GM12865 (cell line): Measurements from ENCODE around the gene HAAO.

ENCODE experiments used
- DNase-seq: peaks from one replicate; pipeline ENCODE4 v3.0.0; 2010; ENCODE audit warnings: low read depth
- H3K4me3 ChIP-seq: 2 replicates; pipeline ENCODE4 v1.5.1; 2011; ENCODE audit warnings: mild to moderate bottlenecking, low read depth, low read length, control low read depth
- CTCF ChIP-seq: IDR thresholded peaks from 2 replicates; pipeline ENCODE4 v1.5.1; 2011; ENCODE audit warnings: low read length, control low read depth, low read depth, inconsistent platforms; ENCODE audit not compliant: insufficient read depth; ENCODE audit errors: missing control alignments

The HAAO gene

DNA sequence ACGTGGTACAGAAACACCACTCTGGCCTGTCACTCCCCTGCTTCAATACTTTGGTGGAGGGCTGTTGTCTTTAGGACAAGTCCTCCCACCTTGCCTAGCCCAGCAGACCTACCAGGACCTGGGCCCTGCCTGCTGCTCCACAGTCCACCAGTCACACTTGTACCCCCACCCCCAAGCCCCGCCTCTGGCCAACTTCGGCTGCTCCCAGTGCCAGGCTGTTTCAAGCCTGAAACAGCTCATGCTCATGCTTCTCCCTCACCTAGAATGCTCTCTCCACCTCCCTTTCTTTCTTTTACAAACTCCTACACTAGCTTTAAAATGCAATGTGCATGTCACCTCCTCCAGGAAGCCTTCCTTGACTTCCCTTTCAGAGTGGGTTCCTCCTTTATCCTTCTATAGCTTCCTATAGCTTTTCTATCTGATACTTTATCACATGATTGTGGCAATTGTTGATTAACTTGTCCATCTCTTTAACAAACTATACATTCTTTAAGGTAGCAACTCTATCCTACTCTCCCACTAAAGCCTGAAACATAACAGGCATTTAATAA, 23.6 kb downstream of the HAAO start:
- no peak overlapping the region for H3K4me3 ChIP-seq
- TF ChIP-seq CTCF, result no peak
- no peak for DNase-seq

DNA sequence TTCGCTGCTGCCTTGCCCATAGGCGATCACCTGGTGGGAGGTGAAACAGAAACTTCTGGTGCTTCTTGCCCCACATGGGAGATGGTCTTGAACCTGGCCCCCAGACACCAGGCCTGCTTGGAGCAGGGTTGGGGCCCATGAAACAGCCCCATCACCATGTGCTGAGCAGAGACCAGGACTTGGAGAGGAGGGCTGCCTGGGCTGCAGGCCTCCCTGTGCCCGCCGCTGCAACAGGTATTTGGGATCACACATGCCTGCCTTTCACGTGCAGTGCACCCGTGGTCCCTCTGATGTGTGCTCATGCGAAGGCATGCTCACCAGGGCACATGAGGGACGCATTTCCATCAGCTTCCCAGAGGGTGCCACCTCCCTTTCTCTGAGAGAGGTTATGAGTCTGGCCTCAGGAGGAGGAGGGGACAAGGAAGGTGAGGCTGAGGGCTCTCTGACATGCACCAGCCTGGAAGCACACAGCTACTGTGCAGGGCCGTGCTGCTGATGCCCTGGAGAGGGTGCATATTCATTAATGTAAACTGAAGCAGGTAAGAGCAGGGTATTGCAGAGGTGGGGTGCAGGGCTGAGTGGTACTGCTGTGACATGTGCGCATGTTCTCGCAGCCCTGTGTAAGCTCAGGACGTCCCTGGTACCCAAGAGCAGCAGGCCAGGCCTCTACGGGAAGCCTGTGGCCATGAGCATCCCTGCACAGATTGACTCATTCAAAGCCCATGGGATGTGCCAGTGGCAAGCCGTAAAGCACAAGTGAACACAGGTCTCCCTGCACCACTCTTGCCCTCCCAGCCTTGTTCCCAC, 24.3 kb downstream of the HAAO start:
- no peak for TF ChIP-seq CTCF
- DNase-seq, result no peak
- no peak overlapping the region for H3K4me3 ChIP-seq

- DNase-seq, result no peak
- TF ChIP-seq CTCF, result no peak
- no peak overlapping the region for H3K4me3 ChIP-seq
Observed at GRCh38 chr2:42767080-42767898, 25.1 kb downstream of the HAAO start.

GRCh38 chr2:42765686-42766085, 26.7 kb downstream of the HAAO start:
- no peak for TF ChIP-seq CTCF
- no peak for DNase-seq
- H3K4me3 ChIP-seq, result no peak overlapping the region

DNA sequence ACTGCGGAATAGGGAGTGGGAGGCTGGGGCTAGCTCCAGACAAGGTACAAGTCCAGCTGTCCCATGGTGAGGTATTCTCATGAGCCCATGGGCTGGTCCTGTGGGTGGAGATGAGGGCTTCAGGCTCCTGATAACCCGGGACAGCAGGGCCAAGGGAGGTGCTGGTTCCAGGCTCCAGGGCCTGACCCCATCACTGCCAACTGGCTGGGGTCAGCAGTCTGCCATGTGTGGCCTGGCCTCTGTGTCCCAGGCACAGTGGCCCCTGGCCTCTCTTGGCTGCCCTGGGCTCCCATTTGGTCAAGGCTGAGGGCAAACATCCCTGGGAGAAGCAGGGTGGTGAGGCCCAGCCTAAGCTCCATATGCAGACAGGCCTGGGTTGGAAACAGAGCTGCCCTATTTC, 27.5 kb downstream of the HAAO start:
- DNase-seq, result no peak
- no peak overlapping the region for H3K4me3 ChIP-seq
- TF ChIP-seq CTCF, result no peak

- no peak for DNase-seq
- no peak within 1 kb of the TSS for H3K4me3 ChIP-seq
- no peak for TF ChIP-seq CTCF
Observed at GRCh38 chr2:42764096-42764495, 28.3 kb downstream of the HAAO start, which contains the start of gene OXER1. Gene OXER1 (minus strand): TSS chr2:42764135. CDS start chr2:42764062, 73 bp downstream.
